Non-pigmented ciliary epithelial cell (primary cell): Measurements from ENCODE around the gene GABRR2.
A peak's percentile ranks its signal among the peaks of the same experiment; 100 is the strongest.
"Not testable (repeated sequence)": the region's sequence is repeated elsewhere in the genome, so short reads cannot be mapped to it uniquely, and the experiment has no call there.

Experiments used
- DNase-seq: peaks from one replicate; pipeline ENCODE4 v3.0.0-alpha.2; 2010; ENCODE audit warnings: low read depth

The GABRR2 gene

DNA sequence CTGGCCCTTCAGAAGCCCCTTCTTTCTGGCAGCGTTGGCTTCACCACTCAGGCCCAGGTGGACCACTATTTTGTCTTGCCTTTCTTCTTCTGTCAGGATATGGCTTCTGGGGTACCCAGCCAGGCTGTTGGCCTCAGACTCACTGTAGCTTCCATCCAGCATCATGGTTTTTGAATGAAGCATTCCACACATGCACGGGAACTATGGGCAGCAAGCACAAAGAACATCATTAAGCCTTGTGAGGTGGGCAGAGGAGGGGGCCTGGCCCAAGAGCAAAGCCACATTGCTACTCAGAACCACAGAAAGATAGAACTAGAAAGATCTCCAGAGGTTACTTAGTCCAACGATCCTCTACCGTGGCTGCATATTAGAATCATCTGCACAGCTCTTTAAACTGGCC lies 57.3 kb downstream of the GABRR2 start:
- DNase-seq, result no peak

DNA sequence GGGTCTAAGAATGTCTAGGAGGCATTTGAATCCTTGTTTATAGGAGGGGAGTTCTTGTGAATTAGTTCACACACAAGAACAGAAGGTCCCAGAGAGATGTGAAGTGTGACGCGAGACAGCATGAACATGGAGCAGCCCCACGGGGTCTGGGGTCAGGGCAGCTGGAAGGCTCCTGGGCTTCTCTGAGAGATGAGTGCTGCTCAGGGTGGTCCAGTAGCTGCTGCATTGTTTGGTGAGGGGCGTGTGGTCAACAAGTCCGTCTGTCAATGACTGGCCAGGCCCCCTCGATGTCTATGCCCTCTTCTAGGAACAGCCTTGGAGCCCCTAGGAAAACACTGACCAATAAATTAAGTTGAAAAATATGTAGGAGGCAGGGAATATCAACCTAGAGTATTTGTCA lies 57.8 kb downstream of the GABRR2 start:
- DNase-seq, result no peak

DNA sequence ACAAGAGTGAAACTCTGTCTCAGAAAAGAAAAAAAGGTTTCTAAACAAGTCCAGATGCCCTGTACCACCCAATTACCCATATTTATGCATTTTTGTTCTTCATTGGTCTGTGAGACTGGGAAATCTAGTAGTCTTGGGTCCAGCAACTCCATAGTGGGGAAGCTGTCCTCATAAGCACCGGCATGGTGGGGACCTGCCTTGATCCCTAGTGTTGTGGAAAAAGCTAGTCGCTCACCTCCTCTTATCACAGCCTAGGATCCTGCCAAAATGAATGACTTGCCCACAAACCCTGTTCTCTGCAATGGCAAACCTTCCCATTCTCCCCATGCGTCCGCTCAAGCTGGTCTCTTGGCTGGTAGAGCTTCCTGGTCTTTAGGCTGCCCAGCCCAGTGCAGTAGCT lies 59.7 kb downstream of the GABRR2 start:
- DNase-seq, result no peak

DNA sequence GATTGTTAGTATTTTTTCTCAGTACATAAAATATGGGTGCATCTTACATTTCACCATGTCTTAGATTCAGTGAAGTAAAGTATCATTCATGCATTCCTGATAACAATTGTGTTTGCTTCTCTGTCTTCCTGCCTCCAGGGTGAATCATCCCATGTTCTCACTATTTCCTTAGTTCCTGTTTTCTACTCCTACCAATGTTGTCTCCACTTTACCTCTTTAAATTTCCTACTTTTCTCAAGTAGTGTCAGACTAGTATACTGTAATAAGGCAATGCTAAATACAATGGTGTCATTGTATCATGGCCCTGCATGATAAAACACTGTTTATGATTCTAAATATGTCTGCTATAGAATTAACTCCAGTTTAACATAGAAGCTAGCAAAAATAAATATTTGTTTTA lies 60.5 kb downstream of the GABRR2 start:
- DNase-seq, result no peak

DNA sequence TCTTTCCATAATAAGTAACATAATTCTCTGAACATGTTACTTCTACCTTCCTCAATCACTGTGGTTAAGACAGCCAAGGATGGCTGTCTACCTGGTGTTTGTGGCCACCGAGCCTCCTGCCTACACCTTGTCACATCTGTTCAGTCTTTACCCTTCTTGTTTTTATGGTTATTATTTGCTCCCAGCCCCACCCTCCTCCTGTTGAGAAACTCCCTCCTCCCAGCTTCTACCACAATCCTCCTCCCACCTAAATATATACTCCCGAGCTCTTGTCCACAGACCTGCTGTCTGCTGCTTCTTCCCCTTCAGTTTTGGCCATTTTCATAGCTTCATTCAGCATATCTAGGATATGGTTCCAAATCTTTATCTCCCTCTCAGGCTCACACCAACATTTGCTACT lies 62.2 kb downstream of the GABRR2 start:
- no peak for DNase-seq

DNA sequence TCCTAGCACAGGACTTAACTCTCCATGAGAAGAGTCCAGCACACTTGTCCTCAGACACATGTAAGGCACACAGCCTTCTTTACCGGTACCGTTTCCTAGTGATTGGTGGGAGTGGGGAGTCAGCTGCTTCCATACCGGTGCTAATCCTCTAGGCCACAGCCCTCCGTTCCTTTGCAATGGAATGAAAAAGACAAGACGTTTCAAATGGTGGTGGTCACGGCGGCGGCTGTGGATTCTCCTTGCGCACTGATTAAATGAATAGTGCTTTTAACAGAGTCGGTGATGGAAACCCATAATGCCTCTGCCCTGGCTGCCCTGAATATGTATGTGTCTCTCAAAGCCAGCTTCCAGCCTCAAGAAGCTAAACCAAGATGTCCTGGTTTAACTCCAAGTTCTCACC lies 63.1 kb downstream of the GABRR2 start:
- DNase-seq, result no peak

DNA sequence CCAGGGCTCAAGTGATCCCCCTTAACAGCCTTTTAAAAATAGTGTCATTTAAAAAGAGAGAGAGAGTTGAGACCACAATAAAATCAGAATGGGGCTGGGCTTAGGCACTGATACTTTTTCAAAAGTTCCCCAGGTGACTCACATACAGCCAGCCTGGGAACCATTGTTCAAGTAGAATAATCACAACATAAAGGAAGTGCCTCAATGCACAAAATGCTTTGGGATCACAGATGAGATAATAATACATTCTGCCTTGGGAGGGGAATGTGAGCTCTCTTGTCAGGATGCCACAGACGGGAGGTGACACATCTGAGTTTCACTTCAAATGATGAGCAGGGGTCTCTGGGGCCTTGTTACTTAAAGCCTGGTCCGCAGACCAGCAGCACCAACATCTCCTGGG lies 63.9 kb downstream of the GABRR2 start:
- DNase-seq, result no peak

DNA sequence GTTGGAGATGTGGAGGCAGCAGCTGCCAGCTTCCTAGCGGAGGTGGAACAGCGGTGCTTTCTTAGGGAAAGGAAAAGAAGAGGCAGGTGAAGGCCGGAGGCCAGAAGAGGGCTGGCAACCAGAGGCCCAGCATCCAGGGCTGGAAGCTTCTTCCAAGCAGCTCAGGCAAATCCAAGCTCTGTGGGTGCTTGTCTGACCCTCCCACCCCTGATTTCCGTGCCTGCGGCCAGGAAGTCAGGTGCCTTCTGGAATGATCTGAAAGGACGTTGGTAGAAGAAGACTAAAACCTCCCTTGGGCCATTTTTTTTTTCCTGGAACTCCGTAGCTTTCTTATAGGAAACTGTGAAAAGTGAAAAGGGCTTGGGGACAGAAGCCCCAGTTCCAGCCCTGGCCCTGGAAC lies 64.9 kb downstream of the GABRR2 start:
- no peak for DNase-seq

DNA sequence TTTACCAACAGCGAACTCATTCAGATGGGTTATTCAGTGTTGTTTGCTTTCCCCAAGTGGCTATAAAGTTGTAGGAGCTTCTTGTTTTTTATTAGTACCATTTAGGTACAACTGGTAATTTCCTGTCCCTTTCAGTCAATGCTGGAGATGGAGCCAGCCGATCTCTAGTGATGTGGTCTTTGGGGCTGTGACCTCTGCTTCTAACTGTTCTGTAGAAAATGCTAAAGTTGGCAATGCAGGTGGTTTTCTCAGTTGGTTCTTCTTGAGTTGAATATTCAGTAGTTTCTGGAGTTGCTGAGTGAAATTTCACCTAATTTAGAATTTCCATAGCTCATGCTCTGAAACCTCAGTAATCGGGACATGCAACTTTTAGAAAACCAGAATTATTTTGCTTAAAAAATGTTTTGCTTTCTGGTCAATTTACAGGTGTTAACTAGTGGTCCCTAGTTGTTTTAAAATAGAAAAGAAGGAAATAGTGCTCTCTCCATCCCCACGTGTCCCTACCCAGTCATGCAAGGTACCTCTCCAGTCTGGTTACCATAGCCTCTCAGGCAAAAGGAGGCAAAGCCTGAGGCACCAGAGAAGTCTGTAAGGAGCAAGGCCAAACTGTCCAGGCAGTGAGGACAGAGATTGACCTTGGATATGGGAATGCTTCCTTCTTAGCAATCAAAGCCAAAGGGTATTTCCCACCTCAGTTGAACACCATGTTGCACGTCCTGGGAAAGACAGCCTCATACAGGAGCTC lies 70.7 kb downstream of the GABRR2 start:
- no peak for DNase-seq

DNA sequence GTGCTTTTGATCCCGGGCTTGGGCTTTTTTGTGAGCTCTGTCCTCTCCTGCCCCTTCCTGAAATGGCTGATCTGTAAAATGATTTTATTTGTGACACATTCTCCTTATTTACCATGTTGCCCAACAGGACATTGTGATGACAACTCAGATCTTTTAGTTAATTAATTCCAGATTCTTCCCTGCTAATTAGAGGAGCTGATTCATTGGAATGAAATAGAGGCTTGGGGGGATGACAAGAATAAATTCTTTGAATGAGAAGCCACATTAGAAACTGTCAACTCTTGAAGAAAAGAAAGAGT lies 71.8 kb downstream of the GABRR2 start:
- no peak for DNase-seq

DNA sequence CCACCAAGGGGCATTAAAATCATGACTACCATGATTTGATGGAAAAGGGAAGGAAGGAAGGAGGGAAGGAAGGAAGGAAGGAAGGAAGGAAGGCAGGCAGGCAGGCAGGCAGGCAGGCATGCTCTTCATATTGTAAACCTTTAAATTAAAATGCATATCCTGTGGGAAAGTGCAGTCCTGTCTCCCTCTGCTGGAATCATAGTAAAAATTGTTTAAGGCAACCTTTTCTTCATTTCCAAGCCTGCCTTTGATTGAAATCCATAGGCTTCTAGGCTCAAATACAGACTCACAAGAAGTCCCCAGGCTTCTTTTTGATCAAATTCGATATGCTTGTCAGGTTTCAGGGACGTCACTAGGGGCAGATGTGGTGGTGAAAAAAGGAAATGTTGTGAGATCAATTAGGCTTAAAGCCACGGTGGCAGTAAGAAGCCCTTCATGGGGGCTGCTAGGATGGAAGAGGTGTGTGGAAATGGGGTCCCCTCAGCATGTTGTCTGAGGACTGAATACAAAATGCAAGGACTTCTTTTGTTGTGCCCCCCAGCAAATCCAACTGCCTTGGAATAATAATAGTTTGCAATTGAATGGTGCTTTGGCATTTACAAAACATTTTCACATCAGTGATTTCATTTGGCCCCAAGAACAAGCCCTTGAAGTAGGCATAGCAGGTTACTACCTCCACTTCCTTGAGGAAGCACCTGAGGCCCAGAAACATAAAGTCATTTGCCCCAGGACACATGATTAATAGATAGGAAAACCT lies 72.3 kb downstream of the GABRR2 start:
- peak; percentile 23 for DNase-seq

DNA sequence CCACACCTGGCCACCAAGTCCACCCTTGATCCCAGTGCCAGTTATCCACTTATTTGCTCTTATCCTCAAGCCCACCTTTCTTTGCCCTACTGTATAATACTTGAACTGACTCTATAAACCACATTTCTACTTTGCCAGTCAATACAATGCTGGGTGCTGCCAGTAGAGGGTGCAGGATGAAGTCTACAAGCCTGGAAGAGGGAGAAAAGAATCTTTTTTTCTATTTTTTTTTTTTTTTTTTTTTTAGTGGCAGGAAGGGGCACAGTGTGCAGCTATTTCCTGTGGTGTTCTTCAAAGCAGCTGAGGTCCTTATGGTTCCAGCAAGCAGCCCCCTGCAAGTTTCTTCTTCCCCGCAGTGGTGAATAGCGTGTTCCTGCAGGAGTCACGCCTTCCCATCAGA lies 75.8 kb downstream of the GABRR2 start:
- DNase-seq, result no peak

DNA sequence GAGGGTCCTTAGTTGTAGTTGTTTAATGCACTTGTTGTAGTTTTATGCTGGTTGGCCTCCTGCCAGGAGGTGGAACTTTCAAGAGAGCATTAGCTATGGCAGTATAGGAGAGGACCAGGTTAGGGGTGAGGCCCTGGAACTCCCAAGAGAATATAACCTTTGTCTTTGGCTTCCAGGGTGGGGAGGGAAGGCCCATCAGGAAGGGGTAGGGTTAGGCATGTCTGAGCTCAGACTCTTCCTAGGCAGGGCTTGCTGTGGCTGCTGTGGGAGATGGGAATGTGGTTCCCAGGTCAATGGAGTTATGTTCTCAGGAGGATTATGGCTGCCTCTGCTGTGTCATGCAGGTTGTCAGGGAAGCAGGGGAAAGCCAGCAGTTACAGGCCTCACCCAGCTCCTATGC lies 77.9 kb downstream of the GABRR2 start:
- DNase-seq, result no peak

DNA sequence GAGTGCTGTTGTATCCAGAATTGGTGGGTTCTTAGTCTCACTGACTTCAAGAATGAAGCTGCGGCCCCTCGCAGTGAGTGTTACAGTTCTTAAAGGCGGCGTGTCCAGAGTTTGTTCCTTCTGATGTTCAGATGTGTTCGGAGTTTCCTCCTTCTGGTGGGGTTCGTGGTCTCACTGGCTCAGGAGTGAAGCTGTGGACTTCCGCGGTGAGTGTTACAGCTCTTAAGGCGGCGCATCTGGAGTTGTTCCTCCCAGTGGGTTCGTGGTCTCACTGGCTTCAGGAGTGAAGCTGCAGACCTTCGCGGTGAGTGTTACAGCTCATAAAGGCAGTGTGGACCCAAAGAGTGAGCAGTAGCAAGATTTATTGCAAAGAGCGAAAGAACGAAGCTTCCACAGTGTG lies 81.5 kb downstream of the GABRR2 start:
- DNase-seq, result not testable (repeated sequence)

DNA sequence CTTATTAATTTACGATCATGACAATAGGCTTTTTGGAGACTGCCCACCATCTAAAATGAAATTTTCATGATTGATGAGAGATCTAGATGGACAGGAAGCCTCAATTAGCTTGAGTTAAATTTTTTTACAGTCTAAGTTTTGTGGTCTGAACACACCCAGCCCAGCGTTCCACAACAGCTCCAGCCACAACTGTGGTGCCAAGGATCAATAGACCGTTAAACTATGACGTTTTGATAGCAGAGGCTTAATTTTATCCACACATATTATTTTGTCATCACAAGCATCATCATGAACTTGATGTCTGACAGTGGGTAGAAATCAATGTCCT lies 92.4 kb downstream of the GABRR2 start:
- no peak for DNase-seq

DNA sequence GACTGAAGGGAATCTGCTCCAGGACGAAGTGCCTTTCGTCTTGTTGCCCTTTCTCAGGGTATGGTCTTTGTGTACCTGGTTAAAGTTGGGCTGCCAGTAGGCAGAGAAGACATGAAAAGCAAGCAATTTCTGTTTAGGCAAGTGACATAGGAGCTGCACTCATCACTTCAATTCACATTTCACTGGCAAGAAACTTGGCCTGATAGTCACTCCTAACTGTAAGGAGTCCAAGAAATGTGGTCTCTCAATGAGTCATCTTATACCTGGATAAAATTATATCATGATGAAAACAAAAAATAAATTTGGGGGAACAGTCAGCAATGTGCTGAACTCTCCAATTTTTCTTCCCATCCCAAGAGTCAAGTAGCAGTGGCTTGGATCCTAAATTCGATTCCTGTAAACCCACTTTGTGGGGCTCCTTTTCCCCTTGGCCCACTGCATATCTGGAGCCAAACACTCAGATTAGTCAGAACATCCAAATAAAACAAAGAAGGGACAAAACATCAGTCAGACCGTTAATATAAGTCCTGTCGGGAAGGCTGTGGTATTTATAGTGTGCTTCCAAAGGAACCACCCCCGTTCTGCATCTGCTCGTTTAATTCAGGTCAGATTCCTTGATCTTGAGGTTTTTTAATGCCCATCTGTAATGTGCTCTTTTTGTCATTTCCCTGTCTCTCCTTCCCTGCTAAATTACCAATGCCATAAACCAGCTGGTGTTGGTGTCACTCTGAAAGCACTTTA lies 93.0 kb downstream of the GABRR2 start:
- no peak for DNase-seq

DNA sequence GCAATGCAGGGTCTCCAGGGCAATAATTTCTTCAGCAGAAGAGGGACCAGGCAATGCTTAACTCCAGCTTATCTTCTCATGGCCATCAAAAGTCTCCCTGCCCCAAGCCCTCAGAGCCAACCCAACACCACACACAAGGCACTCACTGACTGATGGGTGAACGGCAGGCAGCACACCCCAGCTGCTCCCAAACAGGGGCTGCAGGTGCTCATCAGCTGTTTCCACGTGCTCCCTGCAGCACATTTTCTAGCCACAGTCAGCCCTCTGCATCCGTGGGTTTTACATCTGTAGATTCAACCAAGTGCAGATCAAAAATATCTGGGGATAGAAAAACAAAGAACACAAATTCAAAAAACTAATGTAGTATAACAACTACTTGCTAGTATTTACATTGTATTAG lies 94.0 kb downstream of the GABRR2 start:
- no peak for DNase-seq

DNA sequence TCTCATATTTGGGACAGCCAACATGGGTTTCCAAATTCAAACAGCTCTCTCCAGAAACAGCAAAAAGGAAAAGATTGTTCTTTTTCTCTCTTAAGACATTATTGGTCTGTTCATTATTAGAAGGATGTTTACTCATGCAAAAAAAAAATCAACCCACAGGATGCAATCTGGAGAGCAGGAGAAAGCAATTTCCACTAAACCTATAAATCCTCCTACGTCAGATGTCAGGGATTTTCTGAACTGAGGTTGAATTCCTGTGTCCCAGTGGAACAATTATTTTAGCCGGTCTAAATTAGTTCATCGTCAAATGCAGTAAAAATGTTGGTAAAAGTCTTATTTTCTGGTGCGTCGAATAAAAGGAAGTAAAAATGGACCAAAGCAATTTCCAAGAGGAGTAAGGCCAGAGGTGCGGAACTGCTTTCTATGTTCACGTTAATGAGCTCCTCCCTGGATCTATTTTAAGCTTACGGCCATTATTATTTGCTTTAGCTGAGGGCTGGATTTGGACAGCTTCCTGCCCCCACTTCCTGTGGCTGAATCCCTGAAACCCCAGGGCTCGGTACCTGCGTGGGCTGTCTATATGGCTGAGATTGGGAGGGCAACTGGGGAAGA lies 97.7 kb downstream of the GABRR2 start, which contains the start of gene GABRR1:
Gene GABRR1, minus strand, starts transcription at position 60 of the 612 bp plus-strand sequence. Its CDS starts 36 bp downstream, at position 24.
- DNase-seq, result no peak

DNA sequence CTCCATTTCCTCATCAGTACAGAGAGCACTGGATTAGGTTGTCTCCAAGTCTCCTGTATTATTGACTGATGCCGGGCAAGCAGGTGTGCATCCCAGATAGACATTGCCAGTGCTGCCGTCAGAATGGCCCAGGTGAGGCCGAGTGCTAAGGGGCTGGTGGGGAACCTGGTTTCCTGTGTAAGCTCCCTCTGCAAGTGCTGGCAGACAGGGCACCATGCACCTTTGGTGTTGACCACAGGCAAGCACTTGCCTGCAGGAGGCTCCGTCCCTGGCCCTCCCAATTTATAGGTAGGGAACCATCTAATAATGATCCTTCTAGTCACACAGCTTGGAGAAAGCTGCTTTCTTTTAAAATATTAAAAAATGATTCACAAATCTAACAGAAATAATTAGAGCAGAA lies 98.7 kb downstream of the GABRR2 start:
- DNase-seq, result no peak

DNA sequence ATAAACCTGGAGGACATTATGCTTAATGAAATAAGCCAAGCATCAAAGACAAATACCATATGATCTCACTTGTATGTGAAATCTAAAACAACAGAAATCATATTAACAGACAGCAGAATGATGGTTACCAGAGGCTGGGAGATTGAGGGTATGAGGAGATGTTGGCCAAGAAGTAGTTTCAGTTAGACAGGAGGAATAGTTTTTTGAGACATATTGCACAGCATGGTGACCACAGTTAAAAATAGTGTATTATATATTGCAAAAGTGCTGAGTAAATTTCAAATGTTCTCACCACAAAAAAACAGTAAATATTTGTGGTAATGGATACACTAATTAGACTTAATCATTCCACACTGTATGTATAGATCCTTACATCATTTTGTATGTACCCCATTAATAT lies 99.7 kb downstream of the GABRR2 start:
- DNase-seq, result no peak

DNA sequence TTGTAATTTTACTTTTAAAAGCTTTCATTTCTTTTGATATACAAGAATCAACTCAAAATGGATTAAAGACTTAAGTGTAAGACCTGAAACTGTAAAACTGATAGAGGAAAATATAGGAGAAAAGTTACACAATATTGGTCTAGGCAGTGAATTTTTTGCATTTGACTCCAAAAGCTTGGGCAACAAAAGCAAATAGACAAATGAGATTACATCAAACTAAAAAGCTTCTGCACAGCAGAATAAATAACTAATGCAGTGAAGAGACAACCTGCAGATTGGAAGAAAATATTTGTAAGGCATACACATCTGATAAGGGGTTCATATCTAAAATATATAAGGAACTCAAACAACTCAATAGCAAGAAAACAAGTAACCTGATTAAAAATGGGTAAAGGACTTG lies 100.9 kb downstream of the GABRR2 start:
- no peak for DNase-seq

DNA sequence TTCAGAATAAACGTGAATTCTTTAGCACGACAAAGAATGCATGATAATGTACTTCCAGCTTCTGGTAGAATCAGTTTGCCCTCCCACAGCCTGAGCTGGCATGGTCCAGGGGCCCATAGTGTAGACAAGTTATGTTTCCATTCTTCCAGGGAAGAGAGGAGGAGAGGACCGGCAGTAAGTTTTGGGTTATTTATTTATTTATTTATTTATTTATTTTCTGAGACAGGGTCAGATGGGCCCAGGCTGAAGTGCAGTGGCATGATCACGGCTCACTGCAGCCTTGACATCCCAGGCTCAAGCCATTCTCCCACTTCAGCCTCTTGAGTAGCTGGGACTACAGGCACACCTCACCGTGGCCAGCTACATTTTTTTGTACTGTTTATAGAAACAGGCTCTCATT lies 102.6 kb downstream of the GABRR2 start:
- no peak for DNase-seq

DNA sequence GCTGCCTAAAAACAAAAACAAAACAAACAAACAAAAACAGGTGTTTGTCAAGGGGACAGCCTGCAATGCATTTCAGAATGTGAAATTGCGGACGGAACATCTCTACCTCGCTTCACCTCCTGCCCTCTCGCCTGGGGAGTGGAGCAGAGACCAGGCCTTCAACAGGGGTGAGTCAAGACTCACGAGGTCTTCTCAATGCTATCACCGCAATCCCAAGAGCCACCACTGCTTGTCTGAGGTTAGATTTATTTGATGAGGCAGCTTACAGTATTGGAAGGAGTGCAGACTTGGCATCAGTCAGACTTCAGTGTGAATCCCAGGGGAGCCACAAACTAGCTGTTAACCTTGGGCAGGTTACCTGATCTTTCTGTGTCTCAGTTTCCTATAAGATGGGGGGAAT lies 105.6 kb downstream of the GABRR2 start:
- DNase-seq, result no peak
